ENCODE measurements around the gene WLS.
"Not testable (repeated sequence)": the region's sequence is repeated elsewhere in the genome, so short reads cannot be mapped to it uniquely, and the experiment has no call there.

WLS gene

DNA sequence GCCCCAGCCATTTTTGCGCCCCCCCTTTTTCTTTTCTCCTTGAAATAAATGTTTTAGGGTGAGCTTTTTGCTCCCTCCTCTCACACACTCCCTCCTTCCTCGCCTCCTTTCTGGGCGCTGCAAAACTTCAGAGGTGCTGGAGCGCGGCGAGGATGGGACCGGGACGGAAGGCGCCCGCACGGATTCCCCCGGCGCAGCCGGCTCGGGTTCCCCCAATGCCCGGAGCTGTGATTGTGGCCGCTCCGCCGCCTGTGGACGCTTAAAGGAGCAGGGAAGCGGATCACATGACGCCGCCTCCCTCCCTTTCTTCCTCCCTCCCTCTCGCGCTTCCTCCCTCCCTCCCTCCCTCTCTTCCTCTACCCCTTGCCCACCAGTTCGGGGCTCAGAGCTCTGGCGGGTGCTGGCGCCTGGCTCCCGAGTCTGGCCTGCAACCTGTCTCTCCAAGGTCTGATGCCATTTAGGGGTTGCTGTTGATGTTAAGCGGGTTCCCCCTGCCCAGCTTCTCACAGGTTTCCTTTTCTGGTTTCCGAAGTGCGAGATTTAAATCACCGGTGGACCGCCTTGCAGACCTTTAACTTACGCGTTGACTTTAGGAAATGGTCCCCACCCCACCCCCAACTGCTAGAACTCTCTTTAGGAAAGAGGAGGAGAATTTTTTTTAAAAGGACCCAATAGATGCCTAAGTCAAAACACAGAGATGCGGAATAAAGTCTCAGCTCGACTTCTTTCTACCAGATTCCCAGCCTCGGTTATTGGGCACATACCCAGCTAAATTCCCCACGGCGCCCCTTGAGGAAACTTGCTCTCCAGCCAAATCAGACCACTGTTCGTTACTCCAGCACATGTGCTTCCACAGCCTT, at the start of gene WLS:
WLS (minus strand) TSS at position 235 of the 860 bp plus-strand sequence; CDS start at position 11, 224 bp downstream.
- peak; percentile 76 for DNase-seq

DNA sequence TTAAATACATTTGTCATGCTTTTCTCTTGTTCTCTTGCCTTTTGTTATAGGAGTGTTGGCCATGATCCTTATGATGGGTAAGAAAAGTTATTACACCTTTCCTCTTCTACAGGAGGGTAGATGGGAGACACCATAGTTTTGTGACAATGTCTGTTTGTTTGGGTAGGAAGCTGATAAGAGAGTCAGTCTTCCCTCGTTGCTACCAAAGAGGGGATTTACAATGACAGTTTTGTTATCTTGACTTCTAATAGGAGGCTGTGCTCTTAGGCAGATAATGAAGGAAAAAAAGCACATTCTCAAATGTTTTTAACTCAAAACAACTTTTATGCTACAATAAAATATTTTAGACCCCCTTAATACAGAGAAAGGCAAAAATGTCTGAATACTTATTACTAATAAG, 48.0 kb upstream of the WLS start:
- DNase-seq = no peak

DNA sequence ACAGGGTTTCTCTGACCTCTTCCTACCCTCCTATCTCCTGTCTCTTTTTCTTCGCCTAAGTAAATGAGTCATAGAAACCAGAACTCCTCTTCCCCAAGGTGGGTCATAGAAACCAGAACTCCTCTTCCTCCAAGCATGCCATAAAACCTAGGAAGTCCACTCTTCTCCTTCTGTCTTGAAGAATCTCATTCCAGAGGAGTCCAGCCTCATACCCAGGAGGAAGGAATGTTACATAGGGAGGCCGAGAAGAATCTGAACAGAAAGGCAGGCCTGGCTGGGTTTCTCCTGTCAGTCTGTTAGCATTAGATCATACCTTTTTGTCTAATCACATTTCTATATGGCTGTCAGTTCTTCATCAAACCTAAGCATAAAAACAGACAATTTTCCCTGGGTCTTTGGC, 47.5 kb upstream of the WLS start:
- DNase-seq = no peak

DNA sequence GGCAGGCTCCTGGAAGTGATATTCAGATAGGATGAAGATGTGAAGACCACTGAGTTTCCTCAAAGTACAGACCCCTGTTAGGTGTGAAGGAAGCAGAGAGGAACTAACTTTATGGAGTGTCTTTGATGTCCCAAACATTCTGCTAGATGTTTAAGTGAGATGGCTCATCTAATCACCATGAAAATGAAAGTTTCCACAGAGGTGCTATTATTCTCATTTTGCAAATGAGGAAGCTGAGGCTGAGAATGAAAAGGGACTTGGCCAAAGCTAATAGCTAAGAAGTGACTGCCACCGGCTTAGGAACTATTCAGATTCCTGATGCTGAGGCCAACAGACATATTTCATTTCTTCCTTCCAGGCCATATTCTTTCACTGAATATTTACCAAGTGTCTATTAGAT, 45.9 kb upstream of the WLS start:
- no peak for DNase-seq

DNA sequence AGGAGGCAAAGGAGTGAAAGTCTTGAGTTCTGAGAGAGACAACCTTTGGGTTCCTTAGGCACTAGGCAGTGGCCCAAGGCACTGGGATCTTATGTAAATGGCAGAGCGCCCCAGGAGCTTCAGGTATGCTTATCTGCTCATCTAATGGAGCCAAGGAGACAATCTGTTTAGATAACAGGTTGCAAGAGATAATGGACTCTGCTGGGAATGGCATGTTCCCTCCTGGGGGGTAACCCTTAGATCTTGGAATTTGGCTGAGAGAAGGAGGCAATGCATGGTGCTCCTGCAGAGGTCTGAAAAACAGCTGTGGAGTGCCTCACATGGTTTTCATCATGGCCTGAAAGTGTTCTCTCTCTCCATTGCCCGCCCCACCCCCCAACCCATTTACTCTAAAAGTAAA, 44.1 kb upstream of the WLS start:
- DNase-seq = no peak

DNA sequence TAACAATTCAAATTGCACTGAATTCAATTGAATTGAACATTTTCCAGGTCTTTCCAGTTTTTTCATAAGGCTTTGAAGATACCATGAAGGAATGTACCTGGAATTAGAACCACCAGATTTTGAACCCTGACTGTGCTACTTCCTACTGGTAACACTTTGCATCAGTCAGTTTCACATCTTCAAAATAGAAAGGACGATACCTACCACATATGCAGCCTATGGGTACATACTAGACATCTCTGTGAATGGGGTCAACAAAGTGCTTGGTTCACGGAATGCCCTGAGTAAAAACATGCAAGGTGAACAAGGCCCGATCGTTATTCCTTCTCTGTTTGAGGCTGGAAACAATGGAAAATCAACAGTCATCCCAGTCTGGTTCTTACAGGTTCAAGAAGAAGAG, 41.2 kb upstream of the WLS start:
- no peak for DNase-seq

DNA sequence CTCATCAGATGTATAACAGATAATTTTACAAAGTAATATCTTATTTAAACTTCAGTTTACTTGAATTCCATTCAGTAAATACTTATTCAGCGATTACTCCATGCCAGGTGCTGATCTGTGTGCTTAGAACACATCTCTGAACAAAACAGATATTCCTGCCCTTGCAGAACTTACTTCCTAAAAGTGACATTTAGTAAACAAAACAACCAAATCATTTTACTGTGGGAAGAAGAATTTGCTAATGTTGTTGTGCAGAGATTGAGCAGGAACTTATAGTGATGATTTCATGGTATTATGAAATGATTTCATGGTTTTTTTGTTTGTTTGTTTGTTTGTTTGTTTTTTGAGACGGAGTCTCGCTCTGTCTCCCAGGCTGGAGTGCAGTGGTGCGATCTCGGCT, 39.3 kb upstream of the WLS start:
- no peak for DNase-seq

DNA sequence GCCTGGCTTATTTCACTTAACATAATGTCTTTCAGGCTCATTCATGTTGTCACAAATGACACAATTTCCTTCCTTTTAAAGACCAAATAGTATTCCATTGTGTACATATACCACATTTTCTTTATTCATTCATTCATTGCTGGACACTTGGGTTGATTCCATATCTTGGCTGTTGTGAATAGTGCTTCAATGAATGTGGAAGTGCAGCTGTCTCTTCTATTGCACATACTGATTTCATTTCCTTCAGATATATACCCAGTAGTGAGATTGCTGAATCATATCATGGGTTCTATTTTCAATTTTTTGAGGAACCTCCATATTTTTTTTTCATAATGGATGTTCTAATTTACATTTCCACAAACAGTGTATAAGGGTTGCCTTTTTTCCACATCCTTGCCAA, 38.6 kb upstream of the WLS start:
- DNase-seq = no peak

DNA sequence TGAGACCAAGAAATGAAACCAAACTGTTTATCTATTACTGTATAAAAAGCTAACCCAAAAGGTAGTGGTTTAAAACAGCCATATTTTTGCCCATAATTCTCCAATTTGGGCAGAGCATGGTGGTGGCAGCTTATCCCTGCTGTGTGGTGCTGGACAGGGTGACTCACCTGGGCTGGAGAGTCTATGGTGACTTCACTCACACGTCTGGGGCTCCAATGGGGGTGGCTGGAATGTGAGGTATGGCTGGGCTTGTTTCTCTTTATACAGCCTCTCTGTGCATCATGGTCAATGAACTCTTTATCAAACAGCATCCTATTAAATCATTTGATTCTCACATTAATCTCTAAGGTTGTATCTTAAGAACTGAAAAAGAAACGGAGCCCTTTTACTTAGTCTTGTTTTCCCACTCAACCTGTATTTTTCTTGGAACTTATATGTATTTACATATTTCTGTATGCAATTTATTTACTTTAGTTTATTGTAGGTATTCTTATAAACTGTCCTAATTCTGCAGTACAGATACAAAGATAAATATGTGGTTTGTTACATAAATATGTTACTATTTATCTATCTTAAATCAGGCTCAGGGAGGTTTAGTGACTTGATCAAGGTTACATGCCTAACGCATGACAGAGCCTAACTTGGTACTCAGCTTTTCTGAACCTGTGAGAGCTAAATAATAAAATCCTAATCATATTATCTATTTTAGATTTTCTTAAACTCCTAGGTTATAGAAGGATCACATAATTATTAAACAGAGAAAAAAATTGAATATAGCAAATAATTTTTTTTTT, 37.5 kb upstream of the WLS start:
- DNase-seq = peak; percentile 39

DNA sequence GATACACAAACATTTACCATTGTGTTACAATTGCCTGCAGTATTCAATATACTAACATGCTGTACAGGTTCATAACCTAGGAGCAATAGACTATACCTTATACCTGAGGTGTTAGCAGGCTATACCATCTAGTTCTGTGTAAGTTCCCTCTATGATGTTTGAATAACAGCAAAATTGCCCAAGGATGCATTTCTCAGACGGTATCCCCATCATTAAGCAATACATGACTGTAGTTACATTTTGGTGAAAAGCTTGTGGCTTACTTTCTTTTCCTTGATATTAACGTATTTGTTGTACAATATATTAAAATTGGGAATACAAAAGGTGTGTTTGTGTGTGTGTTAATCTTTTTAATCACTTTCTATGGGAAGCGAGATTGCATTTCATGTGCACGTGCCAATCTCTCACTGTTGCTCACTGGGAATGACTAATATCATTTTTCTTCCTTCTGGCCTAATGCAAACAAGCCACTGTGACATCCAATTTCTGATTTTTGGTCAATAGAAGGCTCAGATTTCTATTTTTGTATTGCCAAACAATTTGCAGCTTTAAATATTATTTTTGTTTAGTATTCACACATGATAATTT, 36.7 kb upstream of the WLS start:
- DNase-seq = no peak

DNA sequence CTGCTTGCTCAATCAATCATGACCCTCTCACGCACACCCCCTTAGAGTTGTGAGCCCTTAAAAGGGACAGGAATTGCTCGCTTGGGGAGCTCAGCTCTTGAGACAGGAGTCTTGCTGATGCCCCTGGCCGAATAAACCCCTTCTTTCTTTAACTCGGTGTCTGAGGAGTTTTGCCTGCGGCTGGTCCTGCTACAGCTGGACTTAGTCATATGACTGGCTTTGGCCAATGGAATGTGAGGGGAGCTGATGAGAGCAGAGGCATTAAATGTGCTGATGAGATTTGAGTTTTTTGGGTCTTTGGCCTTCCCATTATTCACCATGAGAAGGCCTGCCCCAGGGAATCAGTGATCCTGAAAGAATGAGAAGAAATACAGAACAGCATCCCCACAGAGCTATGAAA, 24.5 kb upstream of the WLS start:
- DNase-seq = not testable (repeated sequence)

DNA sequence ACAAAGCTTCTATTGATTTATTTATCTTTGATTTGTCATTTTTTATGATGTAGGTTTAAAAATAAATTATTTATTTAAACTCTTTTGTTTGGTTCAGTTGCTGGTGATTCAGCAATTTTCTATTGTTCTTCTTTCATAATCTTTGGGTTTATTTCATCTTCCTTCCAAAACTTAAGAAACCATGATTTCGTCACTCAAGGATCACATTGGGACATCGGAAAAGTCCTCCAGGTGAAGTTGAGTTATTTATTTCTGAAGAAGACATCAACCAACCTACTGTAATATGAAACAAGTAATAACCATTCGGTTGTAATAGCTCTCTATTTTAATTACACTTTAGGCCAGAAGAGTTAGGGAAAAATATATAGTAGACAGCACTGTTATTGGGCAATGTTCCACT, 23.0 kb upstream of the WLS start:
- no peak for DNase-seq

DNA sequence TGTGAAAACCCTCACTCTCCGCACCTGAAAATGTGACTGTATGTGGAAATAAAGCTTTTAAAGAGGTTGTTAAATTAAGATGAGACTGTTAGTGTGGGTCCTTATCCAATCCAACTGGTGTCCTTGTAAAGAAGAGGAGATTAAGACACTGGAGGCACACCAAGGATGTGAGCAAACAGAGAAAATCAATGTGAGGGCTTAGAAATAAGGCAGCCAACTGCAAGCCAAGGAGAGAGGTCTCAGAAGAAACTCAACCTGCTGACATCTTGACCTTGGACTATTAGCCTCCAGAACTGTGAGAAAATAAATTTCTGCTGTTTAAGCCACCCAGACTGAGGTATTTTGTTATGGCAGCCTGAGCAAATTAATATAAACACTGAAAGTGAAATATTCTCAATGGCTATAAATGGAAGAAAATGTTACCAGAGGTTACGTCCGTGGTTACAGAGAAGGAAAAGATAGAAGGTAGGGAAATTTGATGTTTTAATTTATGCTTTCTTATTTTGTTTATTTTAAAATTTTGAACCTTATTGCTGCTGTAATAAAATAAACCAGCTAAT, 22.4 kb upstream of the WLS start:
- no peak for DNase-seq

DNA sequence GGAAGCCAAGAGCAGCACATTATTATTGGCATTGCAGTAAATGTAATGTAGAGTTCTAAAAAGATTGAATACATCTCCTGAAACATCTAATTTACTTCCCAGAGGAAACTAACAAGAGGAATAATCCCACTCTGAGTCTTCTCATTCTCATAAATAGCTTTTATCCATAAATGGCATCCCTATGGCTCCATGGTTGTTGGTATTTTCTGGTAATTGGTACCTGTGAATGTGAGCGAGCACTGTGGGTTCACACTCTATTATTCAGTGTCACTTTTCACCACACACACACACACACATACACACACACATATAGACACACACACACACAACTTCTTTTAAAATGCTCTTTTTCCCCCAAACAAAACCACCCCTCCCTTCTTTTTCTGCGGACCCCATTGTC, 4.7 kb upstream of the WLS start:
- DNase-seq = no peak

DNA sequence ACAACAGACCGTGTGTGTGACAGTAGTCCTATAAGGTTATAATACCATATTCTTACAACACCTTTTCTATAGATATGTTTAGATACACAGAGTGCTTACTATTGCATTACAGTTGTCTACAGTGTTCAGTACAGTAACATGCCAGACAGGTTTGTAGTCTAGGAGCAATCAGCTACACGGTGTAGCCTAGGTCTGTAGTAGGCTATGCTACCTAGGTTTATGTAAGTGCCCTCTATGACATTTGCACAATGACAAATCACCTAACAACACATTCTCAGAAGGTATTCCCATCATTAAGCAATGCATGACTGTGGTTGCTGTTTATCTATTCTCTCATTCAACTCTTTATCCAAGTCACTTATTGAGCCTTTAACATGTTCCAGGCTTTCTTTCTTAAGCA, 1.8 kb upstream of the WLS start:
- DNase-seq = no peak

DNA sequence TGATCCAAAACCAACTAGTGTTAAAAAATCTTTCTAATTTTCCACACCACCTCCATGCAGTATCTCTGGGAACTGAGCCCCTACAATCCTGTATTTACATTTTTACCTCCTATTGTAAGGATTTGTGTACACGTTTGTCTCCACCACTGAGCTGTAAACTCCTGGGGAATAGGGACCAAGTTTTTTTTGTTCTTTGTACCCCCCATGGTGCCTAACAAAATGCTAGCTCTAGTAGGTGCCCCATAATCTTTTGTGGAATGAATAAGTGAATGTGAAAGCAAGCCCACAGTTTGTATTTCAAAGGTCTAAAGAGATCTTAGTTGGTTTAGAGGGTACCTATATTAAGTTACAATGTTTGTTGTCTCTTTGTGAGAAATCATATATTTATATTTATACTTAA, 879 bp upstream of the WLS start:
- DNase-seq = no peak

DNA sequence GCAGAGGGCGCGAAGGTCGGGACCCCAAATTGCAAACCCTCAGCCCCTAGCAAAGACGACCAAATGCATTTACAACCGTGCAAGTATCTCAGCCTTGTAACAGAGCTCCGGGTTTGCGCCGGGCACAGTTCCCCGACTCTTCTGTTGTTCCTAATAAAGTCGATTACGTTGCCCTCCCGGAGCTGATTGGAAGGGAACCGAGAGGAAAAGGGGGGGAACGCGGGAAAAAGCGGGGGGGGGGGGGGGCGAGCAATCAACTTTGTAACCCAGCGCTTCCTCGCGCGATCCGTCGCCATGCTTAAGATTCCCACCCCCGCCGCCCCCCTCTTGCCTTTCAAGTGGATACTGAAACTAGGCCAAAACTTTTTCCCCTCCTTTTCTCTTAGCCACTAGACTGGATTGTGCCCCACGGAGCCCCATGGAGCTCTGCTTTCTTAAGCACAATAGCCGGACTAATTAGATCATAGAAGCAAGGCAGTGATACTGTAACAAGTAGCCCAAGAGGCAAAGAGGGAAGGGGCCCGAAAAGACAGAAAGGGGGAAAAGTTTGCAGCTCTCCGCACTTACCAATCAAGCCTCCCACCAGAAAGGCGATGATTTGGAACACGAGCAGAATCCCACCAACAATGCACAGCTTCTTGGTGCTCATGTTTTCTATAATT, 565 bp downstream of the WLS start:
- peak; percentile 75 for DNase-seq

DNA sequence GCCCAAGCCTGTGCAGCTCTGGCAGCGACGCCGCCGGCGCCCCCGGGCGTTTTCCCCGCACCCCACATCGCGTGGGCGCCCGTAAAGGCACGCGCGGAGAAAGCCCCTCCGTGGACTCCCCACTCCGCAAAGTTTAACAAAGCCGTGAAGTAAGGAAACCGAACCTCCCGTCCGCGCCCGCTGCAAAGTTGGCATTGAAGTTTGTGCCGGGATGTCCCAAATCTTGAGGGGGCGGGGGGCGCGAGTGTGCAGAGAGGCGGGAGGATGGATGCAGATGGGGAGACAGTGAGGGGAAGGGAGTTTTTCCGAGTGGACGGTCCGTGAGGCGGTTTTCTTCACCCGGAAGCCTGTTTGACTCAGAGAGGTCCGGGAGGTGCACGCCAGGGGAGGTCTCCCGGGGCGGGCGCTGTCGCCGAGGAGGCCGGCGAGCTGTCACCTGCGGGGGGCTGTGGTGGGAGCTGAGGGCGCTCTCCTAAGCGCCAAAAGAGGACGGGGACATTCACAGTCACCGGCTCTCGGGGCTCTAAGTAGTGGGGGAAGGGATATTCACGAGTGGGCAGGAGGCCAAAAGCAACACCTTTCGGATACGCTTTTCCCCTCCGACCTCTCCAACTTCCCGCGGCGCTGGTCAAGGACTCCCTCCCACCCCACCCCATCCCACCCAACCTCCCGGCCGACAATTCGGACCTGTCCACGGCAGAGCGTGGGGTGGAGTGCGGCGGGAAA, 1.3 kb downstream of the WLS start:
- DNase-seq = no peak

DNA sequence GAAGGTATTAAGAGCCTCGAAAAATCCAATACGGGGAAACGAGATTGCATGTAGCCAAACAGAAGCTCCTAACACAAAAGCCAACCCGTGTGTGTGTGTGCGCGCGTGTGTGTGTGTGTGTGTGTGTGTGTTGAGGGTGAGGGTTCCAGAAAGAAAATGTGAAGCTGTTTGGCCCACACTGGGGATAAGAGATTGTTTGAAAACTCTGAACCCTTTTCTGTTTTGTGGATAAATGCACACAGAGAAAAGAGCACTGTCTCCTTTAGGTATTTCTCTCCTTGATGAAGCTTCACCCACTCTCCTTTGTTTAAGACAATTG, 1.9 kb downstream of the WLS start:
- DNase-seq = peak; percentile 35

DNA sequence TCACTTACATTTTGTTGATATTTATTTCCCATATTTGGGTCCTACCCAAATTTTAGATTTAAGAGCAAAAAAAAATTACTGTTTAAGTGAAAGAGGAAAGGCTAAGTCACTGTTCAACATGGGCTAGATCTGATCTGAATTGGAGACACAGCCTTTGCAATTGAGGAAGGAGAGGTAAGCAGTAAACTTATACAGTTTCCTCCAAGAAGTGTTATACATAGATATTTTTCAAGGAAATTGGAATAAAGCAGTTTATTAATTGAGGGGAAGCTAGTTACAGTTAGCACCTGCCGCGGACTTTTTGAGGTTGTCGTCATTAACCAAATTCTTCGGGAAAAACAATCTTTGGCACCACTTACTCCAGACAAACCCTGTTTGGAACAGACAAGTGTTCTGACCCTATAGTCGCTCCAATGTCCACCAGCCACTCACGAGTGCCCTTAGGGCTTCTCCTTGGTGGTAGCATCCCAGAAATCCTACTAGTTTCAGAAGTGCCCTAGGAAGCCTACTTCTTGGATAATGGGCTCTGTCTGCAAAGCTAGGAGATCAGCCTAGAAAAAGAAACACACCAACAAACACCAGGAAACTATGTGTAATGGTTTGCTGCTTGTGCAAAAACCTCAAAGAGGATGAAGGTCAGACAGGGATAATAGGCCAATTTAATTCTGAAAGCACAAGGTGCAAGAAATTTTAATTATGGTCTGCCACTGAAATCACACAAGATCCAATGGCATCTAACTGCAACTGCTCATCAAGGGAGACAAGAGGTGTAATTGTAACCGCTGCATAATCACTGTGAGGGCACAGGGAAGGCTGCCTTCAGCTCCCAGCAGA, 2.5 kb downstream of the WLS start:
- no peak for DNase-seq

DNA sequence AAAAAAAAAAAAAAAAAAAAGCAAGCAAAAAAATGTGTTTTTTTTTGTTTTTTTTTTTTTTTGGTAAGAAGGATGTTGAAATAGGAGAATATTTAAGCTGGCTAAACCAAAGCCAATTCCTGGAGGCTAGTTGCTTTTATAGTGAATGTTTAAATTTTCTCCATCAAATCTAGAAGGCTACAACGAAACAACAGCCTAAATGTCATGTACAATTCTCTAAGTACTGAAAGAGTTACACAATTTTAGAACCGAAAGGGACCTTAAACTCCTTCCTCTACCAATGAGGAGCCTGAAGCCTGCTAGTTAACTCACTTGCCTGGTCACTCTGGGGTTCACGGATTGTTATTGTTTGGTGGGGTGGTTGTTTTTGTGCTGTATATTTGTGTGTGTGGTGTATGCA, 3.5 kb downstream of the WLS start:
- no peak for DNase-seq

DNA sequence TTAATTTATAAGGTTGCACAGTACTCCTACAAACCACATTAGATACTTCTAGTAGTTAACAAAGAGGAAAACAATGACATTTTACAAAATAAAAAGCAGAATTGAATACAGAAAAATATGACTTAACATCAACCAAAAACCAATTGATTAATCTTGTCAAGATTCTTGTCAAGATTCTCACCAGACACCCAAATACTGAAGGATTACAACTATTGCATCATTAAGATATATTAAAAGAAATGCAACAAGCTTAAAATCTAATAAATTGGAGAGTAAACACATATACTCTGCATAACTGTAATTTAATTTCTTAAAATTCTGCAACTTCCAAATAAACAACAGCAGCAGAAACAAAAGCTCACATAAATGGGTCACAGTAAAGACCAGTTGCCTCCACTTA, 4.7 kb downstream of the WLS start:
- no peak for DNase-seq

Data from fibroblast of skin of right quadriceps (primary cell).